GM19193 (cell line): ENCODE results near the gene MTUS2.

ENCODE experiments used
- POLR2A ChIP-seq: IDR thresholded peaks from 4 replicates; pipeline ENCODE4 v1.6.1; 2011; ENCODE audit not compliant: insufficient read depth, insufficient read length; ENCODE audit errors: extremely low read depth

MTUS2 gene

GRCh38 chr13:29369060-29369743 is 549.1 kb downstream of the MTUS2 start:
- no peak for TF ChIP-seq POLR2A

DNA sequence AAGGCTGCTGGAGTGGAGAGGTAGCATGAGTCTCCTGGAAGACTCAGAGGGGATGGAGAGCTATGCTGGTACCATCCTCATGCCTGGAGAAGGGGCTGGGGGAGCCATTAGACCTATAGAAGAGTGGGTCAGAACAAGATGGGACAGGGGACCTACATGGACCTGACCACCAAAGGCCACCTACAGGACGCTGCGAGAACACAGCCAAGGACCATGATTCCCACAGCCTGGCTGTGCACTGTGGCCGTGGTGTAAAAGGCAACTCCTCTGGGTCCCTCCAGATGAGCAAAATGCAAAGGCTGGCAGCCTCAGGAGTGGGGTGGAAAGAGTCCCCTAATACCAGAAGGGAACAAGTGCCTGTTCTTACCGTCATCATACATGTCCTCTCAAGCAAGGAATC is 559.1 kb downstream of the MTUS2 start:
- TF ChIP-seq POLR2A, result no peak

DNA sequence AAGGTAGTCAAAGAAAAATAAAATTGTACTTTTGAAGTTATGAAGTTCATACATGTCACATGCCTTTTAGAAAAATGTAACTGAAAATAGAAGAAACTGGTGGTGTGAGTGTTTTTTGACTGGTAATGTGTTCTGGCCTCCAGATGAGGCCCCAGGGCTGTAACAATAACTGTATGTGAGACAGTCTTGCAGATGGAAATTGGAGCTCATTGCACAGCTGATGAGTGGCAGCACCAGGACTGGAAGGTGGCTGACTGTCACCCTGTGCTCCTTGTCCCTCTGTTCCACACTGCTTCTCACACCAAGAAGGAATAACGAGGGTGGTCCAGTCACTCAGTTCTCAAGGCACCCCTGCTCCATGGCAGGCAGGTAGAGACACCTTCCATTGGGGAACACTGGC is 559.7 kb downstream of the MTUS2 start:
- TF ChIP-seq POLR2A, result no peak

GRCh38 chr13:29382021-29382420 is 561.9 kb downstream of the MTUS2 start:
- TF ChIP-seq POLR2A, result no peak

GRCh38 chr13:29383476-29383875 is 563.3 kb downstream of the MTUS2 start:
- TF ChIP-seq POLR2A, result no peak

DNA sequence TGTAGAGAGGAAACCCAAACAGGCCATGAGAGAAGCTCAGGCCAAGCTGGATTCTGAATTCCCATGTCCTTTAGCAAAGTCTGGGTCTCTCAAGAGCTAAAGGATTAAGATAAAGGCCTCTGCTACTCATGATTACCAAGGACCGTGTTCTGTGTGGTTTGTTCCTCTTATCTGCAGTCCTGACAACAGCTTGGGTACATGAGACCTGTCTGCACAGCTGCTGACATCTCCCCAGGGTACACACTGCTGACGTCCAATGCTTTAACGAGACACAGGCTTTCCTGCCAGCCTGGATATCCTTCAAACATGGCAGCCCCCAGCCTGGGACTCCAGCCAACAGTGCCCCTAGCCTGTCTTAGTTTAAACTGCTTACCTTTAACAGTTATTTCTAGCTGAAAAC is 564.3 kb downstream of the MTUS2 start:
- no peak for TF ChIP-seq POLR2A

DNA sequence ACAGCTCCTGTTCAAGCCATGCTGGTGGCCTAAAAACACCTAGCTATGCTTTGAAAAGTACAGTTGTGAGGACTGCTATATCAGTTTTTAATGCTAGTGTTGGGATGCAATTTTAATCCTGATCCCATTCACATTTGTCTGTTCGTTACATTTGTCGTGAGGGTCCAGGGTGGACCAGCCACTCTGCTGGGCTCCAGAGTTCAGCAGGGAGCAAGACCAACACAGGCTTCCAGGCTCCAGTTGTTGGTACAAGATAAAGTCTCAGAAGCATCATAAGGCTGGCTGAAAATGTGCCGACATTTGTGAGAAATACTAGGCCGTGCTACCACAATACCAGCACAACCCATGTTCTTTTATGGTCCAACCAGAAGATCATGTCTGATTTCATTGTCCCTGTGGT is 564.7 kb downstream of the MTUS2 start:
- no peak for TF ChIP-seq POLR2A

DNA sequence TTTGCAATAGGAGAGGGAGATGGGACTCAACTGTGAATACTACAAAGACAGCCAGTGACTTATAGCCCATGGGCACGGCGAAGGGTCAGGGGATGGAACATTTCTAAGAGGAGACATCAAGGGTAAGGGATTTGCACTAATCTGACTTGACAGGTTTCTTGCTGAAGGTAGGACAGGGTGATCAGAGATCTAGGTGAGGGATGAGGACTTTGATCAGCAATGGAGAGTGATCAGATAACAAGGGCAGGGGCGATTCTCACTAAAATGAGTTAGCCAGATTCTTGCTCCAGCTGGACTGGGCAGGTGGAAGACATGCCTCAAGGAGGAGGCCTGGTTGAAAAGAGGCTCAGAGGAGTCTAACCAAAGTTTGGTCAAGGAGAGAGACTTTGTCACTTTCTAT is 566.1 kb downstream of the MTUS2 start:
- TF ChIP-seq POLR2A, result no peak

DNA sequence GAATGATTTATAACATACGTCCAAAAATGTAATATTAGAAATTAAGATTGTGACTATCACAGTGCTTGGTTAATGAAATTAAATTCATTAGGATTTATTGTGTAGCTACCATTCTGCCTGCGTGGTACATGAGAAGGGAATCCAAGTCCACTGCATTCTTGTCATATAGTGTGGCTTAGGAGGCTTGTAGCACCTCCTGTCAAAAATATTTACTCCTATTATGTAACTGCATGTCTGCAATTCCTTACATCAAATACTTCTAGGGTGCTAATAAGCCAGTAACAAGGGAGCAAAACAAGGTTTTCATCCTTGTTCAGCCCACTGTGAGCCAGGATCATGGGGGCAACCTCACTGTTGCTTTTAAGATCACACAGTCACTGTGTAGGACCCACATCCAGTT is 576.3 kb downstream of the MTUS2 start:
- no peak for TF ChIP-seq POLR2A

DNA sequence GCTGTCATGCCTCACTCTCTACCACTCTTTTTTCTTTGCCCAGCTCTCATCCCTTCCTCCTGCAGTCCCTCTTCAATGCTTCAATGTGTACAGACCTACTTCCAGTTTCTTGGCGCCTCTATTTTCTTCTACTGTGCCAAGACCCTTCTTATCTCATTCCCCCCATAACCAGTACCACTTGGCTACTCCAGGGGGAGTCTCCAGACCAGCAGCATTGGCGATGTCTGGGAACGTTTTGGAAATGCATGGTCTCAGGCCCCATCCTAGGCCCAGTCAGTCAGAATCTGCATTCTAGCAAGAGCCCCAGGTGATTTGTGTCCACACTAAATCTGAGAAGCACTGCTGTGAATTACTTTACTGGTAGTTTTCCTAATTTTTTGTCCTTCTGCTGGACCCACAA is 577.1 kb downstream of the MTUS2 start:
- TF ChIP-seq POLR2A, result no peak

- no peak for TF ChIP-seq POLR2A
Measured at GRCh38 chr13:29402166-29402636, 582.1 kb downstream of the MTUS2 start.

DNA sequence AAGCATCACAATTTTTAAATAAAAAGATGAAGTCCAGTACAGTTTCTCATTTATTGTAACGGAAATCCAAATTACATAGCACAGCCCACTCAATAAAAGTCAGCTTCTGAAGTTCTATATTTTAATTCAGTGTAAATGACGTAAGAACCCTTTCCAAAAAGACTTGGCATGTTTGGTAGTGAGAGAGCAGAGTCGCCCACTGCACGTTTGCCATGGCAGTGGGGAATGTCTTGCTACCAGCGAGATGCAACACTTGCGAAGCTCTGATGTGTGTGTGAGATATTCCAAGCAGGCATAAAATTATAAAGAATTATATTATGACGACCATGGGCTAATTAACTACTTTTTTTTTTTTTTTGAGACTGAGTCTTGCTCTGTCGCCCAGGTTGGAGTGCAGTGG is 585.3 kb downstream of the MTUS2 start:
- no peak for TF ChIP-seq POLR2A

DNA sequence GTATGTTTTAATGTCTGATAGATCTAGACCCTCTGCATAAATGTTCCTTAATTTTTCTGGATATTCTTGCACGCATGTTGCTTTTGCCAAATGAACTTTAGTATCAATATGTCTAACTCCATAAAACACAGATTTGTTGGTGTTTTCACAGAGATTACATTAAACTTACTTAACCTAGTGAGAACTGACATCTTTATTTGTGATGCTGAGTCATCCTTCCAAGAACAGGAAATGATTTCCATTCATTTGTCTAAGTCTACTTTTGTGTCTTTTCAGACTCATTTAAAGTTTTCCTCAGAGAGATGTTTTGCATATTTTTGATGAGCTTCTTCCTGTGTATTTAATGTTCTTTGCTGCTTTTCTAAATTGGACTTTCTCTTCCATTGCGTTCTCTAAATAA is 591.3 kb downstream of the MTUS2 start:
- no peak for TF ChIP-seq POLR2A

DNA sequence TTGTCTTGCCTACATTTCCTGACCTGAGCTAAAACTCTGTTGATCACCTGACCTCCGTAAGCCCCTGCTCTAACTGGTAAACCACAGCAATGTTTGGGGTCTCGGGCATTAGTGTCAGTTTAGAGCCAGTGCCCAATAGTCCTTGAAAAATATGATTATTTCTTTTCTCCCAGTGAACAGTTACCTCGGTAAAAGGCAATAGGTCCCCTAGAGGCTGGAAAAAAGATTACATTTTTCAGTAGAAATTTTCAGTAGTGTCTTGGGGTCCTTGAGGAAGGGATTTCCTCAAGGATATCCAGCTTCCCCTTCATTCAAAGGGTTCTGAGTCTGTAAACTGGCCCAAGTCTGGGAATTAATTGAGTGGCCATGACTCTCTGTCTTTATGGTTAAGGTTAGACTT is 597.9 kb downstream of the MTUS2 start:
- TF ChIP-seq POLR2A, result no peak

DNA sequence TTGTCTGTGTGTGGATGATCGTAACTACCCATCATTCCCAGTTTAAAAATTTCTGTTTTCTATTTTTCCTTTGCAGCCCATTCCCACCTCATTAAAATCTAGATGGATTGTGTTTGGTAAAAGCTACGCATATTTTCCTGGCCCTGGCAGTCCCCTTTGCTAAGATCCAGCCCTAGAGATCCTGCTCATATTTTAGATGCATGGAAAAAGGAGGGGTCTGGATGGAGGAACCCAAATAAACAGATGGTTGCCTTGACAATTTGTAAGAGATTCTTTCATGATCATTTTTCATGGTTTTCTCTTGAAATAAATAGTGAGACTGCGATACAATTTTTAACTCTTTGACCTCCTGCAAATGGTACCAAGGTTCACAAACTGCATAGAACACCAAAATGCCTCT is 601.0 kb downstream of the MTUS2 start:
- TF ChIP-seq POLR2A, result no peak

DNA sequence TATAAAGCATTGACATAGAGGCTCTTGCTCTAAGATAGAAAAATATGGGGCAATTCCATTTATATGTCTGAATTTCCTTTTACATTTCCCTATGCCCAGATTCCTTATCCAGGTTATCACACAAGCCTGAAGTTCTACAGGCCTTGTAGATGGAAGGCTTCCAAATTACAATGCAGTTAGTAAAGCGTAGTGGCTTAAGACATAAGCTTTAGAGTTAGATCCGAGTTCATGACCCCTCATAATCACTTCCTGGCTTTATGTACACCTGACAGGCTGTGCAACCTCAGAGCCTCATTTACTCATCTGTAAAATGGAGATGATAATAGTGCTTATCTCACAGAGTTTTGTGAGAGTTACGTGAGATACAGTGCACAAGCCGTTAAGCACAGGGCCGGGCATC is 601.9 kb downstream of the MTUS2 start:
- TF ChIP-seq POLR2A, result no peak

GRCh38 chr13:29423050-29423449 is 602.9 kb downstream of the MTUS2 start:
- TF ChIP-seq POLR2A, result no peak

DNA sequence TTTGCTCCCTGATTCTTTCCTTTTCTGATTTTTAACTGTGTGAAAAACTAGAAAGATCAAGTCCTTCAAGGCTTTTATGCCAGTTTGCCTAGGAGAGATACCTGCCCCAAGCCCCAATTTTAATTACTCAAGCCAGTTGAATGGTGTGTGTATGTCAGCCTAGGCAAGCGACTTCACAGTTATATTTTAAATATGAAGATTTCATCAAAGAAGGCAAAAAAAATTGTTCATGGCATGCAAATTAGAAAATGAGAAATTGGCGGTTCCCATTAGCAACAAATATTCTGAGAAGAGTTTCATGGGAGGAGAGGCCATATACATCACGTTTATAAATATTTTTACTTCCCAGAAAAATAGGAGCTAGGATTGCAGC is 607.8 kb downstream of the MTUS2 start:
- no peak for TF ChIP-seq POLR2A
